ENCODE results near the gene EXOC4. TPM values are rescaled to one million over a fixed set of nuclear protein-coding genes. Genes with fewer than 3 reads are reported as not detected.

Gene EXOC4
- total and polyA plus RNA-seq, 7 donors, result 16.4 to 76.7 (median 50.7) TPM

DNA sequence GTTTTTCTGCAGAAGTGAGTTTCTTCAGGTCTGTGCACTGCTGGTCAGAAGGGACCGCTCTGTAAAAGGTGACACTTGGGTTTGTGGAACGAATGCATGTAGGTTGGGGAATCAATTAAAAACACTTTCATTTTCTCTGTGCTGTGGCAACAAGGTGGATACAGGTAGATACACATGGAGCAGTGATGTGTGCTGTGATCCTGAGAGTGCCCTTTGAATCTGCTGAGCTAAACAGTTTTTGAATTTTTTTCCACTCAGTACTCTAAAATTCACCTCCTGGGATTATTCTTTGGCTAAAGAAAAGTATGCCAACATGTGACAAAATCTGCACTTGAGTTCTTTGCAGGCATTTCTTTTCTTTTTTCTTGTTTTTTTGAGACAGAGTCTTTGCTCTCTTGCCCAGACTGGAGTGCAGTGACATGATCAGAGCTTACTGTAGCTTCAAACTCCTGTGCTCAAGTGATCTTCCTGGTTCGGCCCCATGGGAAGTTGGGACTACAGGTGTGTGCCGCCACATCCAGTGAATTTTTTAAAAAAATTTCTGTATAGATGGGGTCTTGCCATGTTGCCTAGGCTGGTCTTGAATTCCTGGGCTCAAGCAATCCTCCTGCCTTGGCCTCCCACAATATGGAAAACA, 338.9 kb downstream of the EXOC4 start:
- H3K4me3 ChIP-seq, result no peak overlapping the region
- no peak for DNase-seq
- intact Hi-C loops (cut with DNase I), result no loop called here
- TF ChIP-seq POLR2A (IDR thresholded peaks at IDR 0.05), result no peak
- TF ChIP-seq, protein P1, sequence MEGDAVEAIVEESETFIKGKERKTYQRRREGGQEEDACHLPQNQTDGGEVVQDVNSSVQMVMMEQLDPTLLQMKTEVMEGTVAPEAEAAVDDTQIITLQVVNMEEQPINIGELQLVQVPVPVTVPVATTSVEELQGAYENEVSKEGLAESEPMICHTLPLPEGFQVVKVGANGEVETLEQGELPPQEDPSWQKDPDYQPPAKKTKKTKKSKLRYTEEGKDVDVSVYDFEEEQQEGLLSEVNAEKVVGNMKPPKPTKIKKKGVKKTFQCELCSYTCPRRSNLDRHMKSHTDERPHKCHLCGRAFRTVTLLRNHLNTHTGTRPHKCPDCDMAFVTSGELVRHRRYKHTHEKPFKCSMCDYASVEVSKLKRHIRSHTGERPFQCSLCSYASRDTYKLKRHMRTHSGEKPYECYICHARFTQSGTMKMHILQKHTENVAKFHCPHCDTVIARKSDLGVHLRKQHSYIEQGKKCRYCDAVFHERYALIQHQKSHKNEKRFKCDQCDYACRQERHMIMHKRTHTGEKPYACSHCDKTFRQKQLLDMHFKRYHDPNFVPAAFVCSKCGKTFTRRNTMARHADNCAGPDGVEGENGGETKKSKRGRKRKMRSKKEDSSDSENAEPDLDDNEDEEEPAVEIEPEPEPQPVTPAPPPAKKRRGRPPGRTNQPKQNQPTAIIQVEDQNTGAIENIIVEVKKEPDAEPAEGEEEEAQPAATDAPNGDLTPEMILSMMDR (IDR thresholded peaks at IDR 0.05), result no peak
- no peak for TF ChIP-seq EP300 (IDR thresholded peaks at IDR 0.05)
- no peak for TF ChIP-seq POLR2AphosphoS5 (IDR thresholded peaks at IDR 0.05)
- H3K9me3 ChIP-seq, result no peaks in the 10 kb centered on the region
- H3K4me1 ChIP-seq, result peaks cover 0 to 3% (median 0%) of the 10 kb centered on the region in 4 donors
- H3K27me3 ChIP-seq, result no peaks in the 10 kb centered on the region
- 92 to 93% methylated on average over 4 of the region's 4 CpGs for WGBS, 2 donors
- H3K27ac ChIP-seq, result no peak overlapping the region
- no peaks in the 10 kb centered on the region for H3K36me3 ChIP-seq

DNA sequence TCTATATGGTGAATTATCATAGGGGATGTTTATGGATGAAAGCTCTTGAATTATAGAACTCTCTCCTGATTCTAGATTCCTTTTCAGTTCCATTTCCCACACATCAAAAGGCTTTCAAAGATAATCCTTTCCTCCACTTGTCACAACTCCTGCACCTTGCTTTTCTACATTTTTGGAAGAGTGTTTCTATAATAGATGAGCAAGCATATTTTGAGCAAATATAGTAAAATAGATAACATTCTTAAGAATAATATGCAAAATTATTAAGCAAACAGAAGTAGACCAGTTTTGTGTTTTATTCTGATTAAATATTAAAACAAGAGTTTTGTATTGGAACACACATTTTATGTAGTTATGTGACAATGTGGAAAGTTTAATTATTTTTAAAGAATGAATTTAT, 340.7 kb downstream of the EXOC4 start:
- H3K9me3 ChIP-seq, result no peaks in the 10 kb centered on the region

DNA sequence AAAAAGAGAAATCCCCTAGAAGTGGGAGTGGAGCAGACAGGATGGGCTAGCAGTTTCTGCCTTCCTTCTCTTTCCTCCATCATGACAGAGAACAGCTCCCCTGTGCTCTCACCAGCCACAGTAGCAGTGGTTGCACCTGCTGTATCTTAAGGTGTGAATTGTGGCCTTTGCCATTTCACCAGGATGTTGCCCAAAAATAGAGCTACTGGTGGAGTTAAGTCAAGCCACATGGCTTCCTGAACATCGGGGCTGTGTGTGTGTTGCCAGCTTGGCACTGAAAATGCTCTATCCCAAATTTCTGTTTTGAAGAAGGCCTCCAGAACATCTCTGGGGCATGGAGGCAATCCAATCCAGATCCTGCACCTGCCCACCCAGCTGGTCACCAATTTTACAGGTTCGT, 348.7 kb downstream of the EXOC4 start:
- Histone ChIP-seq H3K27ac (no peak overlapping the region), H3K36me3 (no peaks in the 10 kb centered on the region), H3K4me3 (no peak overlapping the region), H3K27me3 (no peaks in the 10 kb centered on the region), H3K4me1 (no peaks in the 10 kb centered on the region), H3K9me3 (no peaks in the 10 kb centered on the region)
- WGBS, 2 donors, result 65 to 90% methylated on average over 2 of the region's 2 CpGs
- TF ChIP-seq POLR2A (IDR thresholded peaks at IDR 0.05), result no peak
- no peak for TF ChIP-seq EP300 (IDR thresholded peaks at IDR 0.05)
- TF ChIP-seq, protein P1 (IDR thresholded peaks at IDR 0.05), result no peak
- TF ChIP-seq POLR2AphosphoS5 (IDR thresholded peaks at IDR 0.05), result no peak
- intact Hi-C loops (cut with DNase I), result no loop called here
- DNase-seq, result no peak

More for the DNA sequence above, 340.7 kb downstream of the EXOC4 start:
- Histone ChIP-seq H3K4me1 (no peaks in the 10 kb centered on the region), H3K36me3 (no peaks in the 10 kb centered on the region), H3K27me3 (no peaks in the 10 kb centered on the region), H3K27ac (no peak overlapping the region), H3K4me3 (no peak overlapping the region)
- TF ChIP-seq POLR2A (IDR thresholded peaks at IDR 0.05) (no peak), EP300 (IDR thresholded peaks at IDR 0.05) (no peak), POLR2AphosphoS5 (IDR thresholded peaks at IDR 0.05) (no peak)
- TF ChIP-seq, protein P1 (IDR thresholded peaks at IDR 0.05), result no peak
- DNase-seq, result no peak
- intact Hi-C loops (cut with DNase I), result no loop called here

DNA sequence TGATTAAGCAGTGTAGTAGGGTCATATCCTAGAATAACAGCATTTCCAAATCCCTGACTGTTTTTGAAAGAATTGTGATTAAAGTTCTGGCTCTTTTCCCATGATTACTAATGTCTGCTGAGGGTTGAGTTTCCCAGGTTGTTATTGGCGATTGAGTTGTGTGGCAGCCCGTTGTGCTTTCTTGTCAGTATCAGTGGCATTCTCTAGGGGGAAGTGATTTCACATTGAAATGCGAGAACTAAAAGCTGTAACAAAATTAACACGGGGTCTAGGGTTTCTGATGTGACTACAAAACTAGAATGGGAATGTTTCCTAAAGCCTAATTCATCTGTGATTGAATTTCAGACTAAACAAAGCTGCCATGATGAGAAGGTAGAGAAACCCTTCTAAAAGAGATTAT, 349.4 kb downstream of the EXOC4 start:
- TF ChIP-seq POLR2A (IDR thresholded peaks at IDR 0.05) (no peak), POLR2AphosphoS5 (IDR thresholded peaks at IDR 0.05) (no peak), EP300 (IDR thresholded peaks at IDR 0.05) (no peak)
- TF ChIP-seq, protein P1 (IDR thresholded peaks at IDR 0.05), result no peak
- no peaks in the 10 kb centered on the region for H3K9me3 ChIP-seq
- no peaks in the 10 kb centered on the region for H3K4me1 ChIP-seq
- no peak overlapping the region for H3K27ac ChIP-seq
- intact Hi-C loops (cut with DNase I), result no loop called here
- no peaks in the 10 kb centered on the region for H3K27me3 ChIP-seq
- DNase-seq, result no peak
- H3K4me3 ChIP-seq, result no peak overlapping the region
- WGBS, 2 donors, result 87 to 90% methylated on average over 4 of the region's 4 CpGs
- no peaks in the 10 kb centered on the region for H3K36me3 ChIP-seq

DNA sequence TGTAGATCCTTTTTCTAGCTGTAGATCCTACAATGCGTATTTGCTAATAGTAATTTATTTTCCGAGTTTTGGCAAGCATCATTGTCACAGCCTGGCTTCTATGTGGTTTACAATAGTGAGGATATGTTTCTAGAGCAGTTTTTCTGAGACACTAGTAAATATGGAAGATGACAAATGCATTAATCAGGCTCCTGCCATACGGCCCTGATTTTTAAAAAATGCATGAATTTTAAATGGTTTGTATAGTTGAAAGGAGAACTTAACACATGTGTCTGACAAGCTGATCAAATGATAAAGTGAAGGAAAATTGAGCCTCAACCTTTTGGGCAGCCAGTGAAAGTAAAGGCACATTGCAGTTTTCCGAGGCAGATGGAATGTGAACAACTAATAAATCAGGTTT, 354.1 kb downstream of the EXOC4 start:
- TF ChIP-seq EP300 (IDR thresholded peaks at IDR 0.05), result no peak
- TF ChIP-seq, protein P1 (IDR thresholded peaks at IDR 0.05), result no peak
- TF ChIP-seq POLR2A (IDR thresholded peaks at IDR 0.05), result no peak
- no peak for TF ChIP-seq POLR2AphosphoS5 (IDR thresholded peaks at IDR 0.05)
- H3K27me3 ChIP-seq, result no peaks in the 10 kb centered on the region
- no peak overlapping the region for H3K4me3 ChIP-seq
- no peak for DNase-seq
- no peaks in the 10 kb centered on the region for H3K4me1 ChIP-seq
- H3K27ac ChIP-seq, result no peak overlapping the region
- WGBS, 2 donors, result 90 to 91% methylated on average over 4 of the region's 4 CpGs
- H3K36me3 ChIP-seq, result no peaks in the 10 kb centered on the region
- no peaks in the 10 kb centered on the region for H3K9me3 ChIP-seq
- intact Hi-C loops (cut with DNase I), result no loop called here

Data from sigmoid colon (tissue), 7 donors.